HG03159 (cell line): ENCODE data around the gene CELF2.

Experiments
- ATAC-seq: cut with Tn5 transposase; IDR thresholded peaks from one replicate; pipeline ENCODE4 v1.9.1; 2021; ENCODE audit warnings: mild to moderate bottlenecking, moderate library complexity; ENCODE audit not compliant: unreplicated experiment

Gene CELF2

DNA sequence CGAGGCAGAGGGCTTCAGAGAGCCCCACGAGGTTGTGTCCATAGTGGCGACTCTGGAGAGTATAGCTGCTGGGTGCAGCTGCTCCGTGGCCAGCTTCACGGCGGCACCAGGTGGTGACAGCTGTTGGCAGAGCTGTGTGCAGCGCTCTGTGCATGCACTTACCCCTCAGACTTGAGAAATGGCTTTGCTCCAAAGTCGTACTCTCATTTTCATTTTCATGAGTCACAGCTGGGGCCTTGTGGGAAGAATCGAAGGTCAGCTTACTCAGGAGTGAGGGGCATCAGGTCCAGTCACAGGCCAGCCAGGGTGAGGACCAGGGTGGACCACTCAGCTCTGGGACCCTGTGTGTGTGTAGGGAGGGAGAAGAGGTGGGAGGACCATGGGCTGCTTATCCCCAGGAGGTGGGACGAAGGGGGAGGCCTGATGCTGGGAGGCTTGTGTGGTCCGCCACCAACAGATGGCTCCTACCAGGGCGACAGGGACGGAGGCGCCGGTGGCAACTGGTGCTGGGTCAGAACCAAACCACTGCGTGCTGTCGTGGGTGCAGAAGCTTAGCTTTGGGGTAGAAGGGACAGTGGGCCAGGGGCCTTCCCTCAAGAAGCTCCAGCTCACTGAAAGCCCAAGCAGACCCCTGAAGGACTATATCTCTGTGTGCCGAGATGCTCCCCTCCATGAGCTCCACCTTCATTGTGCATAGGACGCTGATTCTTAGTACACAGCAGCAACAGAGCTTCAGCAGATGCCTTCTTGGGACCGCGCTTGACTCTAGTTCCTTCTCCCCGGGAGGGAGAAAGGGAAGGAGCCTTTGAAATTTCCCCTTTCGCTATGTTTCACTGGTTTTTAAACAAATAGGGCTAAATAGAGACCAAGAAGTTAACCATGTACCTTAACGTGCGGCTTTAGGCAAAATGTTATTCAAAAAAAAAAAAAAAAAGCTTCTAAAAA is 225.0 kb downstream of the CELF2 start:
- ATAC-seq, result peak; percentile 52

DNA sequence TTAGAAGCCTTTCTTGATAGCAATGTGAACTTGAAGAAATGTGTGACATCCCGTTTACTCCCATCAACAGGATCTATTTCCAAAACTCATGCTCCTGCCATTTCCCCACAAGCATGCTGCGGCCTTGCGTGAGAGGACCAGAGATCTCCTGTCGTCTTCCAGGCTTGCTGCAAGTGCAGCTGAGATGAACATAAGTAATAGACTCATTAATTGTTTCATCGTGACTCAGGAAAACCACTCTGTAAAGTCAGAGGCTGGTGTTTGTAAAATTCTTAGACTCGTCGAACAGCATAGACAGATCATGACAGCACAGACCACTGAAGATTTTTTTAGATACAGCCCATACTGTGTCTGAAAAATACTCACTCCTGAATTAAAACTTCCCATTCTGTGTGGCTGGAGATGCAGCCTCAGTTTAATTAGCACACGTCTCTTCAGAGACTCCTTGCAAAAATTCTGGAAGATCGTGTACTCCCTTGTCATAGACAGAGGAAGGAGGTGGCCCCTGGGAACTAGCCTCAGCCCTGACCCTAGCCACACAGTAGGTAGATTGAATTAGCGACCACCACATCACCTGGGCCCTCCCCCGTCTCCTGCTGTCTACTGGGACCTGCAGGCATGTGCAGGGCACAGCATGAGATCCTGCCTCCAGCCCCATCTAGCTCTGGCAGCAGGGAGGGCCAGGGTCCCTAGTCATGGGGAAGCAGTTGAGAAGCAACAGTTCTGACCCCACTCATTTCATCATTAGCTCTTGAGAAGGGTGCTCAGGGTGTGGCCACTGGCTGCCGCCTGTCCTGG is 226.0 kb downstream of the CELF2 start:
- no peak for ATAC-seq

DNA sequence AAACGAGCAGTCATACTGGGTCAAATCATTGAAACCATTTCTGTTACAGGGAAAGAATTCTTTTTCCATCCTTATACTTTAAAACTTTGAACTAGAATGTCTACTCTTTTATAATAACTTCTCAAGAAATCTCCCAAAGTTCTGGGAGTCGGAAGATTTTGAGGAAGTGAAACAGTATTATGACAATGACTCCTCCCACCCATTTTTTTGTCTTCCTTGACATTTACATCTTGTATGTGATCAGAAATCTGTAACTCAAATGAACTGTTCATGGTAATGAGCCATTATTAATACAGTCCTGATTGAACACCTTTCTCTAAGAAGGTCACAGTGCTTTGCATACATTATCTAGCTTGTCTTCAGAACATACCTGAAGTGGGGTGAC is 227.4 kb downstream of the CELF2 start:
- ATAC-seq, result peak; percentile 12

DNA sequence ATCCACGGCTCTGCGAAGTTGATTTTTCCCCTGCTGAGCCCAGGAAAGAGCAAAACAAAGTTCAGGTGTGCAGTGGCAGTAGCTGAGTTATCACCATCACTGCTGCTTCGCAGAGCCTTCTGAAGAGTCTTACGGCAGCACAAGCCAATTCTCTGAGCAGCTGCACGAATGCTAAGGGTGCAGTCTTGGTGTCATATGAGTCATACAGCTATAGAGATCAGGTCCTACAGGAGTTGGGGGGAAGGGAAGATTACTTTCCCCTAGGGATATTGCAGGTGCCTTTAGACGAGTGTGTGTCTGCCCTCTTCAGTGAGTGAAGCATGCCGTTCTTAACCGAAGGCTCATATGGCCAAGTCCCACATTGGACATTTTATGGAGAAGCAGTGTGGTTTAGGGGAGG is 227.8 kb downstream of the CELF2 start:
- ATAC-seq, result peak; percentile 46

DNA sequence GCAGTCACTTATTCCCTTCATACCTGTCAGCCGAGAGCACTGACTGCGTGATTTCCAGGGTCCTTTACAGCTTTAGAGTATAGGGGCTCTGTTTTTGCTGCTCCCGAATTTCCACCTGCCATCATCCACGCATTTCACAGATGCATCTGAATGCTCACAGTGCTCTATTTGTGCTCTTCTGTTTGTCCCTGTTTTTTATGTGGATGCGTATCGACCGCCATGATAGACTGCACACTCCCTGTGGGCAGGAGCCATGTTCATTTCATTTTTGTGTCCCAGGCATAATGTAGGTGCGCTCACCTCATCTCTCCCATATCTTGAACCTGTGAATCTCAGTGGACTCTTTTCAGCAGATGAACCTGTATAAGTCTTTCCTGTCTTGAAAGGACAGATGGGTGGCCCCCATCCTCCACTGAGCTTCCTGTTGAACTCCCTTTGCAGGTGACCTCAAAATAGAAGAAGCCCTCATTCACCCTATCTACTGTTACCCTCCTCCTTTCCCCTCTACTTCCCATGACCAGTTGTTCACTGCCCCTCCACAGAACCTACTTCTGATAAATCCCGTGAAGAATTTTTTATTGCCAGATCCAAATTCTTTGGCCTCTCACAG is 228.4 kb downstream of the CELF2 start:
- ATAC-seq, result no peak

DNA sequence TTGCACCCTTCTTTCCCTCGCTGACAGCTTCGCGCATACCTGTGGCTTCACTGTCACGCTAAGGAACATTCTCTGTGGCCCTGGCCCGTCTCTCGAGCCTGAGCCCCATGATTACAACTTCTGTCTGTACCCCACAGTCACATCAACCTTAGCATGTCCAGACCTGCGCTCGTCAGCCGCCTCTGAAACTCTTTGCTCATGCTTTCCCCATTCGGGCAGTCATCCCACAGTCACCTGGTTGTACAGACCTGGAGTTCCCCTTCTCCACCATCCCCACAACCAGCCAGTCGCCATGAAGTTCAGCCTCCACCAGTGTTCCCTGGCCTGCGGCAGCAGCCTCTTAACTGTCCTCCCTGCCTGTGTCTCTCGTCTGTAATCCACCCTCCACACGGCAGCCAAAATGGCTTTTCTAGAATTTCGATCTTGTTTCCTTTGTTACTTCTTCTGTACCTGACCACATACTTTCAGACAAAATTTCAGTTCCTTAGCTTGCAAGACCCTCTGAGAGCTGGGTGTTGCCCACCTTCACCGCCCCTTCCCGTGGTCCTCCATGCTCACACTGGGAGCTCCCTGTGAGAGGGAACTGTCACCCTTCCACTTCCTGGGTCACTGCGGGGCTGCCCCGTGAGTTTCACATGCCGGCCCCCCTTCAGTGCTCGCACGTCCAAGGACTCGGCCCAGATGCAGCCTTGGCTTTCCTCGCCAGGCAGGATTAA is 229.2 kb downstream of the CELF2 start:
- ATAC-seq, result no peak

DNA sequence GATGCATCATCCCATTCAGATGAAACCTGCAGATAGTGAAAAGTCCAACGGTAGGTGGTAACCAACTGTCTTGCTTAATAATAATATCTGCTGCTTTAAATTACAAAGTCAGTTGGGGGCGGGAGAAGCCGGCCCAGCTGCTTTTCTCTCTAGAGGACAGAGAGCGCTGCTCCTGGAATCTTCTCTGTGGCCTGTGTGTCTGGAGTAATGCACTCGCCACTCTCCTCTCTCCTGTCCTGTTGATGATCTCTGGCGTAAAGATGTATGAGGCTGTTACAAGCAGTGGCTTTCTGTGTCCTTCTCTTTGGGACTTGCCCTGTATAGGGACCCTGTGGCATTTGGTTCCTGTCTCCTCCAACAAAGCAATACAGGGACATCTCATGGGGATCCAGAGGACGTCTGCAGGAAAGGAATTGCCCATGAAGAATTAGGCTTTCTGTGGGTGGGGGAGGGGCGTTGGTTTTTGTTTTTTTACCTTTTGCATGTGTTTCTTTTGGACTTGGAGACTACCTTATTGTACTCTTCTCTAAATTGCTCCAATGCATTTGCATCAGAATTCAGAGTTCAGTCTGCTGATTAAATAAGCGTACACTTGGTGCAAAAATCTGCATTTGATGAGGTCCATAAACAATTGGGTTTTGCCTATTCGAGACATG is 231.6 kb downstream of the CELF2 start:
- ATAC-seq, result no peak

DNA sequence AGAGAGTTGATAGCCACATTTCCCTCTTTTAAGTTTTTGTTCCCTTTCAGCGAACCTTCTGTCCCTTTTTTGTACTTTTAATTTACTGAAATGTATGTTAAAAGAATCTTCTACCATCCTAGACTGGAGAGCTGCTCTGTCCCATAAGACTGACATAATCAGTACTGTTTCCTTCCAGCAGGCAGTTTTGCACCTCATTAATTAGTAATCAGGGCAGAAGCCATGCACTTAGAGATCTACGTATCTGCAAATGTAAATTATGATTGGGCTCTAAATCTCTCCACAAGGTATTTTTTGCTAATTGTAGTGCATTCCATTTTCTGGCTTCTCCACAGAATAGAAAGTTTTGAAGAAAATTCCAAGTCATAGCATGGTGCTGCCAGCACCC is 232.1 kb downstream of the CELF2 start:
- no peak for ATAC-seq

DNA sequence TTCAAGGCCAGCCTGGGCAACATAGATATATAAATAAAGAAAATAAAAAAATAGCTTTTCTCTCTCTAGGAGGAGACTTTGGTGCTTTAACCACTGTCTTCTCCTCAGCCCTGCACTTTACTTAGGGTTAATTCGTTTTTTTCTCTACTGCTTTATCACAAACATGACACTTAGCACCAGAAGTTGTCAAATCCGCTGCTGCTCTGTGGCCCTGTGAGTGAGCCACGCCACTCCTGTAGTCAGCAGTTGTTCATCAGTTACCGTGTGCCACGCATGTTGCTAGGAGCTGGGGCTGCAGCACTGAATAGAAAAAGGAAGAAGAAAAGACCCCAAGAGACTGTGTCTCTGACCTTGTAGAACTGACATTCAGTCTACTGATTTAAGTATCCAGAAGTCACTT is 232.6 kb downstream of the CELF2 start:
- ATAC-seq, result no peak

DNA sequence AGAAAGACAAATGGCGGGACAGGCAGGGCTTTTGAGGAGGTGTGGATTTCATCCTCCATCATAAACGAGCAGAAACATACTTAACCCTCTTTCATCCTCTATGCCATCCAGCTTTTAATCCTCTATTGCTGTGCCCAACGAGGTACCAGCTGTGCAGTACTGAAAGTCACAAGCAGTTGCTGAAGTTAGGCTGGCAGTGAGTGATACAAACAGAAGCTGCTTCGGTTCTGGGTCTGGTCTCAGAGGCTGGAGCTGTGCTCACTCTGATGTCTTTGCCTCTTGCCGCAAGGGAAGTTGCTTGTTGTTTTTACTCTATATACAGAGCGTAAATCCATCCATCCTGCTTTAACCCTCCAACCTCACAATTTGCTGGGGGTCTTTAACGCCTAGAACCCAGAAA is 235.2 kb downstream of the CELF2 start:
- ATAC-seq, result no peak

DNA sequence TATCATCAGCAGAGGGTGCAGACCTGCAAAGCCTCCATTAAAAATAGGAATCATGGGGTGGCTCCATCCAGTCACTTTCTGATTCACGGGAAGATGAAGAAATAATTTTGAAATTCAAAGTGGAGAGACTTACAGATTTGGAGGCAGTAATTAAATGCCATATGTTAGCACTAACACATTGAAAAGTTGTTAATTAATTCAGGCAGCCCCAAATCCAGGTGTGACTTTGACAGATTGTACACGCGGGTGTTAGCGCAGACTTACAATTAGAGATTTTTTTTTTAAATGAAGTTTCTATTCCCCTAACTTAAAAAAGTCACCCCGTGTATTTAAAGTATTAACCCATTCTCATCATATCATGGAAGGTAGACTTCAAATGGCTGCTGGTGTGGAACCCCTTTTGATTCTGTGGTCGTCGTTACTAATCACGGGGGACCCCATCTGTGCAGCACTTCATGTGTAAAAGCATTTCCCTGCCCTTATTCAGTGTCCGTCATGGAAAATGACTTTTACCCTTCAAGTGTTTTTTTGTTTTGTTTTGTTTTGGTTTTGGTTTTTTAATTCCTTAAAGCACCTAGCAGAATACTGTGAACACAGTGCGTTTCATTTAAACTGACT is 235.8 kb downstream of the CELF2 start:
- no peak for ATAC-seq

DNA sequence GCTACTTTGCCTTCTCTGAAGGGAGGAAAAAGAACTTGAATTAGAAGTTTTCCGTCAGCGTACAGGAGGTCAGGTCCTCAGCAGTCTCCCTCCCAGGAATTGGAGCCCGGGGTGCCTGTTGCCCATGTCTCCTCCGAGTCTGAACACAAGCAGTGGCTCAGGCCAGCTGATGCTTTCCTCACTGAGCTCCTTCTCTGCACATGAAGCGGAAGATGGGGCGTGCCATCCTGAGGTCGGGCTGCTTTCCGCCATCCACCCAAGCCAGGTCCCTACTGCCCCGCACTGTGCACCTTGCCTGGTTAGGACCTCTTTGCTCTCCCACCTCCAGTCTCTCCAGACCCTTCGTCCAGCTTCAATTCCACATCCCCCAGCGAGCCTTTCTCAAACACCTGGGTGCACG is 237.5 kb downstream of the CELF2 start:
- no peak for ATAC-seq

DNA sequence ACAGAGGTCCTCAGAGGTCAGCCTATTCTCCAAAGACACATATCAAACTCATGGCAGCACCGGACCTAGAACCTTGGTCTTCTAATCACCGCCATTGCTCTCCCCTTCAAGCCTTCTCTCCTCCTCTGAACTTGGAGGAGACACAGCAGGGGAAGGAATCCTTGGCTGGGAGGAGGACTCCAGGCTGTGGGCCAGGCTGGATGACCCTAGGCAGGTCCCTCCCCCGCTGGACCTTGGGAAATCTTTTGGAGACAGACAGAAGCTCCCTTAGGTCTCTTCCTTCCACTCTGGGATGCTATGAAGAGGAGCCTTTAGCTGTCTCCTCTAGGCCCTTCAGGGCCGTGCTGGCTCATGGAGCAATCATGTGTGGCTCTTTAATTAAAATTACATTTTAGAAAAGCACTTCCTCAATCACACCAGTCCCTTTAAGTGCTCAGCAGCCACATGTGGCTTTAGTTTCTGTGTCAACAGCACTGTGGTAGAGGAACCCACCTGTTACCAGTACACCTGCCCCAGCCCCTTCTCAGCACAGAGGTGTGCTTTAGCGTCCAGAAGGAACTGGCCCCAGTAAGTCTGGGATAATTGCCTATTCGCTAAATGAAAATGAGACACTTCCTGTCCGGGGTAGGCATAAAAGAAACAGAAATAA is 238.2 kb downstream of the CELF2 start:
- peak; percentile 62 for ATAC-seq

DNA sequence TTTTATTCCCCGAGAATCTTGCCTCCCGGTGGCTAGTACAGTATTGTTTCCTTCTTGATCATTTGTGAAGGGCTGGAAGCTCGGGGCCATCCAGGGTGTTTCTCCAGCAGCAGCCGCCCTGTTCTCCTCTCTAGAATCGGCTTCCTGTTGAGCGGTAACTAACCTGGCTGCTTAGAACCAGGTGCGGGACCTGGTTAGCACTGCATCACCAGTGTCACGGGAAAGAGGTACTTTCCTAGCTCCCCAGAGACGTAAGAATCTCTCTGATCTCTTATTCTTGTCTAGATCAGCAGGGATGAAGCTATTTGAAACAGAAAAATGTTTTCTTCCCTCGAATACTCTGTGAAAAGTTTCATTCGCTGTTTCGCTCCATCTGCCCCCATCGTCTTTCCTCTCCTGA is 239.2 kb downstream of the CELF2 start:
- ATAC-seq, result no peak

DNA sequence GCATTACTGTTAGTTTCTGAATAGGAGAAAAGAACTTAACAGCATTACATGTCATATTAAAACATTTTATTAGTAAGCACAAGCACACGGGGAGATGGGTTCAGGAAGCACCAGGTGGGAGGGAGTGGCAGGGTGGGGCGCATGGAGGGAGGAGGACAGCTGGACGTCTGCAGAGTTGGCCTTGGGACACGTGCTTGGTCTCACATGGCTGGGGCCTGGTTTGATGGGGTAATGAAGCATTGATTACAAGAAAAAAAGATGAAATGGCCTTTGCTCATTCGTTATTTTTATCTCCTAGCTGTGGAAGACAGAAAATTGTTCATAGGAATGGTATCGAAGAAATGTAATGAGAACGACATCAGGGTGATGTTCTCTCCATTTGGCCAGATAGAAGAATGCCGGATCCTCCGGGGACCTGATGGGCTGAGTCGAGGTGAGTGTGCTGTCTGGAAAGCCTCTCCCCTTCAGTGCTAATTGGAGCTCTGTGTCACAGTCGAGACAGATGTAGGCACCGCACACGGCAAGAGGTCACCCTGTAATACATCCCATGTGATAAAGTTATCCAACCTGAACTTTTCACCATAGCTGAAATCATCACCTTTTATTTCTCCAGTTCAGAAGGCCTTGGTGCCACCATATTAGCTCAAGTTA is 239.9 kb downstream of the CELF2 start:
- ATAC-seq, result no peak

DNA sequence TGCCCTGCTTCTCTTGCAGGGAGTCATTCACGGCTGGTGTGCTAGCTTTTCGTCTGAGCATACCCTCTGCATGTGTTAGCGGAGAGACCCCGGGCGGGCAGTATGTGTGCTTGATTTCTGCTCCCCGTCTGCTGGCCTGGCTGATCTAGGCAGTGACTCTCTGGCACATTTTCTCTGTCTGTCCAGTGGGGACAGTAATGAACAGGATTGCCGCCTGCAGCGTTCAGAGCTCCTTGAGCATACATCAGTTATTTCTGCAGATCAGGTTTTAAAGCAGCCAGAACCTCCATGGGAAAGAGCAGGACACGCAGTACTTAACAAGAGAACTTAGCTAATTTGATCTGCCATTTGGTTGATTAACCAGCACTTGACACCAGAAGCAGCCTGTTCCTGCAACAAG is 242.5 kb downstream of the CELF2 start:
- no peak for ATAC-seq

DNA sequence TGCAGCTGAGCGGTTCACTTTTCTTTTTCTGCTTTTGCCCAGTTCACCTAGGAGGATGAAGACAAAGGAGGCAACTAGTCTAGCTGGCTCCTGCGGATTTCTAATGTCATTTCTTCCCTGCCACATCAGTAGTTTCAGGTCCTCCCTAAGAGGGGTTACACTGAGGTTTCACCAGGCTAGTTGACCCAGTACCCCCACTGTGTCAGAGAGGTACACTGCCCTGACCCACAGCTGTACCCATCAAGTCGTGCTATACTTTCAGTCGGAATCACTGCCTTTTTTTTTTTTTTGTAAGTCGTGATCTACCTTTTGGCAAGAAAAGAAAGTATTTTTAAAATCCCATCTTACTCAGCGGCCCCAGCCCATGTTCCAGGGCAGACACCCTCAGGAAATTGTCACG is 243.5 kb downstream of the CELF2 start:
- no peak for ATAC-seq

DNA sequence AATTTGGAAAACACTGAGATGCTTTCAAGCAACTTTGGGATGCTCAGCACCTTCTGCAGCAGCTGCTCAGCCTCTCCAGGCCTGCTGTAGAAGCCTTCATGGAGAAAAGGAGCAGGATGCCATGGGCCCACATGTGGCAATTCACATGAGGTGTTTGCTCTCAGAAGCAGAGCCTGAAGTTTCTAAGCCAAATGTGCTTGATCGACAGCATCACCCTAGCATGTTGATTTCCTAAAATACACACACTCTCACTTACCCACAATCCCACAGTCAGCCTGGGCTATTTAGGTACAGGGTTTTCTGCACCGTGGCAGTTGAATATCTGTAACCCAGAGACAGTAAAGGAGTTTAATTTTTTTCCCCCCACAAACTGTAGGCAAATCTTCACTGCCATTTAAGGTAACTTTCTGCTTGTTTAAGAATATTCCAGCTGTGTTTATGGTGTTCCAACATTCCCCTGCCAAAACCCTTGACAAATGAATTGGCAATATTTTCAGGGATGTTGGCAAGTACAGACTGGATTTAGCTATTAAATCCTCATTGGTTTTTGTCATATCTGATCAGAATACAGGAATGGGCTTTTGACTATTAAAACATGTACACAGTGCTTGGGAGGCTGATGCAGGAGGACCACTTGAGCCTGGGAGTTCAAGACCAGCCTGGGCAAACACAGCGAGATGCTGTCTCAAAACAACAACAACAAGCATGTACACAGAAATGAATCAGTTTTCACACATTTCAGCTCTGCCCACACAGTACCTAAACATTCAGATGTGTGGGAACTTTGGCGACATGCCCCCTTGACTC is 244.2 kb downstream of the CELF2 start:
- no peak for ATAC-seq
